KOPT-K1 (cell line): ENCODE results near the gene ACTR3C.

Source experiments
- H3K27ac ChIP-seq: fragments of 200-600 bp; sonication (generic); 2 replicates; pipeline ENCODE4 v1.5.1; 2016; ENCODE audit warnings: antibody characterized with exemption, mild to moderate bottlenecking, low read depth, low read length; ENCODE audit not compliant: poor library complexity, severe bottlenecking
- H3K36me3 ChIP-seq: fragments of 200-600 bp; sonication (generic); 2 replicates; pipeline ENCODE4 v1.5.1; 2017; ENCODE audit warnings: antibody characterized with exemption, mild to moderate bottlenecking, low read length, moderate library complexity; ENCODE audit not compliant: insufficient read depth
- H3K9me3 ChIP-seq: fragments of 200-600 bp; sonication (generic); 2 replicates; pipeline ENCODE4 v1.5.1; 2017; ENCODE audit warnings: antibody characterized with exemption, low read length, mild to moderate bottlenecking; ENCODE audit not compliant: insufficient read depth, poor library complexity, severe bottlenecking

The ACTR3C gene

GRCh38 chr7:150322833-150323681 lies at the start of gene ACTR3C, which contains the start of gene LRRC61:
ACTR3C (minus strand) TSS chr7:150323545; CDS start chr7:150295296, 28,249 bp downstream.
LRRC61 (plus strand) TSS chr7:150323355; CDS start chr7:150336862, 13,507 bp downstream.
- peaks cover 34% of the 10 kb centered on the region for H3K36me3 ChIP-seq
- no peaks in the 10 kb centered on the region for H3K9me3 ChIP-seq
- peak within 1 kb of the TSS; percentile 99 for H3K27ac ChIP-seq

GRCh38 chr7:150372271-150373048 lies 49.1 kb upstream of the ACTR3C start:
- H3K36me3 ChIP-seq, result peaks cover 46% of the 10 kb centered on the region
- no peak overlapping the region for H3K27ac ChIP-seq
- H3K9me3 ChIP-seq, result no peaks in the 10 kb centered on the region

GRCh38 chr7:150371996-150372270 lies 48.6 kb upstream of the ACTR3C start:
- no peak overlapping the region for H3K27ac ChIP-seq
- peaks cover 46% of the 10 kb centered on the region for H3K36me3 ChIP-seq
- no peaks in the 10 kb centered on the region for H3K9me3 ChIP-seq

GRCh38 chr7:150371131-150371995 lies 48.0 kb upstream of the ACTR3C start:
- Histone ChIP-seq H3K9me3 (no peaks in the 10 kb centered on the region), H3K27ac (peak overlapping the region; percentile 99), H3K36me3 (peaks cover 46% of the 10 kb centered on the region)

GRCh38 chr7:150370612-150371071 lies 47.3 kb upstream of the ACTR3C start:
- H3K9me3 ChIP-seq, result no peaks in the 10 kb centered on the region
- peaks cover 46% of the 10 kb centered on the region for H3K36me3 ChIP-seq
- peak overlapping the region; percentile 99 for H3K27ac ChIP-seq

GRCh38 chr7:150369748-150370501 lies 46.6 kb upstream of the ACTR3C start:
- Histone ChIP-seq H3K27ac (peak overlapping the region; percentile 99), H3K9me3 (no peaks in the 10 kb centered on the region), H3K36me3 (peaks cover 42% of the 10 kb centered on the region)

GRCh38 chr7:150368884-150369747 lies 45.8 kb upstream of the ACTR3C start:
- Histone ChIP-seq H3K36me3 (peaks cover 35% of the 10 kb centered on the region), H3K9me3 (no peaks in the 10 kb centered on the region), H3K27ac (peak overlapping the region; percentile 99)

- Histone ChIP-seq H3K9me3 (no peaks in the 10 kb centered on the region), H3K27ac (peak within 1 kb of the TSS; percentile 99), H3K36me3 (peaks cover 27% of the 10 kb centered on the region)
Observed at GRCh38 chr7:150368096-150368883, 44.9 kb upstream of the ACTR3C start, which contains the start of gene REPIN1. REPIN1 (plus strand) TSS chr7:150368822; CDS start chr7:150369712, 890 bp downstream.

GRCh38 chr7:150367677-150368095 lies 44.3 kb upstream of the ACTR3C start:
- Histone ChIP-seq H3K27ac (peak overlapping the region; percentile 99), H3K36me3 (peaks cover 21% of the 10 kb centered on the region), H3K9me3 (no peaks in the 10 kb centered on the region)

GRCh38 chr7:150365673-150366398 lies 42.5 kb upstream of the ACTR3C start:
- H3K36me3 ChIP-seq, result peaks cover 3% of the 10 kb centered on the region; the same call in 1 of the 2 replicates
- H3K9me3 ChIP-seq, result no peaks in the 10 kb centered on the region
- peak overlapping the region; percentile 79 for H3K27ac ChIP-seq

GRCh38 chr7:150365194-150365593 lies 41.8 kb upstream of the ACTR3C start:
- Histone ChIP-seq H3K9me3 (no peaks in the 10 kb centered on the region), H3K27ac (peak overlapping the region; percentile 79)

GRCh38 chr7:150363872-150364271 lies 40.5 kb upstream of the ACTR3C start:
- Histone ChIP-seq H3K9me3 (no peaks in the 10 kb centered on the region), H3K27ac (peak overlapping the region; percentile 79), H3K36me3 (no peaks in the 10 kb centered on the region)

More at GRCh38 chr7:150365194-150365593, 41.8 kb upstream of the ACTR3C start:
- H3K36me3 ChIP-seq, result no peaks in the 10 kb centered on the region
